ENCODE data around the gene MATCAP1. TPM values are rescaled to one million over a fixed set of nuclear protein-coding genes. Genes with fewer than 3 reads are reported as not detected.

Gene MATCAP1
- total and polyA plus RNA-seq, 2 of the 4 experiments (the other 2 are of a cell fraction) = 8.2 to 43.9 TPM

DNA sequence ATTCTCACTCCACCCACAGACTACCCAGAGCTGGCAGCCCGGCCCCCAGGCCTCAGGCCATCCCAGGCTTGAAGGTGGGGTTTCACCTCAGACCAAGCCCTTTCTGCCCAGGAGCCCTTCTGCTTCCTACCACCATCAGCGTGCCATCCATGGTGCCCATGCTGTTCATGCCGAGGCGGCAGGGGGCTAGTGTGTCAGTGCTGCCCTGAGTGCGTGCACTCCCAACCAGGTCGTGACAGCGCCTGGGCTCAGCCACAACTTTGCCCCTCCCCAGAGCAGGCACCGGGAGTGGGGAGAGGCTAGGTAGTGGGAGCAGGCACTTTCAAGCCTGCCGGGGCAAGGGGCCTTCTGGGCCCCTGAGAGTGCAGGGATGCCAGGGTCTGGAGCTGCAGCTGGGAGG is 41.4 kb downstream of the MATCAP1 start:
- intact Hi-C loops (cut with micrococcal nuclease) (no loop called here), in situ Hi-C loops (cut with MboI; ENCODE audit: low sequenced_read_pairs) (no loop called here), dilution Hi-C loops (cut with HindIII; ENCODE audit: low sequenced_read_pairs, unreplicated experiment) (no loop called here)
- DNase-seq = no peak
- H3K27me3 ChIP-seq (ENCODE audit: control insufficient read depth, insufficient read depth, low read length) = no peaks in the 10 kb centered on the region
- H3K4me2 ChIP-seq (ENCODE audit: low read depth, low read length) = no peak overlapping the region
- H3K9ac ChIP-seq (ENCODE audit: low read depth, low read length) = no peak overlapping the region
- H2BK5ac ChIP-seq (ENCODE audit: low read depth, low read length, poor library complexity, severe bottlenecking) = no peak overlapping the region
- no peak overlapping the region for H4K8ac ChIP-seq (ENCODE audit: low read depth in 2 of 2, low read length in 2 of 2)
- H3K79me1 ChIP-seq (ENCODE audit: low read depth in 1 of 2, low read length in 2 of 2) = peaks cover 0 to 1% of the 10 kb centered on the region in 2 experiments; a peak in 2 of 4 replicates
- ChIA-PET POLR2A (ENCODE audit: unreplicated experiment) (no interaction called here), CTCF (no interaction called here)
- no peak overlapping the region for H2AFZ ChIP-seq (replicated peaks; ENCODE audit: low read length, poor library complexity)
- no peak overlapping the region for H2AK9ac ChIP-seq (replicated peaks; ENCODE audit: low read depth, low read length, poor library complexity)
- no peak overlapping the region for H3K14ac ChIP-seq (replicated peaks; ENCODE audit: low read depth, low read length)
- no peak overlapping the region for H3K18ac ChIP-seq (ENCODE audit: low read depth, low read length)
- no peak for ATAC-seq (ENCODE audit: low read depth)
- H3K4ac ChIP-seq (ENCODE audit: low read depth, low read length) = no peak overlapping the region
- H2BK20ac ChIP-seq (ENCODE audit: low read depth, low read length) = no peak overlapping the region
- no peak overlapping the region for H3K4me3 ChIP-seq (ENCODE audit: insufficient read depth, low read depth, low read length)
- no peak overlapping the region for H4K5ac ChIP-seq (ENCODE audit: low read depth, low read length)
- no peaks in the 10 kb centered on the region for H3K4me1 ChIP-seq (ENCODE audit: control insufficient read depth, insufficient read depth, low read length)
- TF ChIP-seq, protein P1, sequence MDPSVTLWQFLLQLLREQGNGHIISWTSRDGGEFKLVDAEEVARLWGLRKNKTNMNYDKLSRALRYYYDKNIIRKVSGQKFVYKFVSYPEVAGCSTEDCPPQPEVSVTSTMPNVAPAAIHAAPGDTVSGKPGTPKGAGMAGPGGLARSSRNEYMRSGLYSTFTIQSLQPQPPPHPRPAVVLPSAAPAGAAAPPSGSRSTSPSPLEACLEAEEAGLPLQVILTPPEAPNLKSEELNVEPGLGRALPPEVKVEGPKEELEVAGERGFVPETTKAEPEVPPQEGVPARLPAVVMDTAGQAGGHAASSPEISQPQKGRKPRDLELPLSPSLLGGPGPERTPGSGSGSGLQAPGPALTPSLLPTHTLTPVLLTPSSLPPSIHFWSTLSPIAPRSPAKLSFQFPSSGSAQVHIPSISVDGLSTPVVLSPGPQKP (IDR thresholded peaks at IDR 0.05; ENCODE audit: borderline replicate concordance, low read depth, low read length) = no peak
- TF ChIP-seq FOS (IDR thresholded peaks at IDR 0.05; ENCODE audit: low read depth, low read length) (no peak), CHD1 (IDR thresholded peaks at IDR 0.05; ENCODE audit: low read depth, low read length) (no peak), BHLHE40 (IDR thresholded peaks at IDR 0.05; ENCODE audit: low read depth, low read length) (no peak), RCOR1 (IDR thresholded peaks at IDR 0.05; ENCODE audit: insufficient replicate concordance, low read length) (no peak), CEBPB (IDR thresholded peaks at IDR 0.05; ENCODE audit: low read depth, low read length) (no peak), MAZ (IDR thresholded peaks at IDR 0.05; ENCODE audit: borderline replicate concordance, low read depth, low read length) (no peak), SMC3 (IDR thresholded peaks at IDR 0.05; ENCODE audit: low read depth, low read length) (no peak), MAFK (IDR thresholded peaks at IDR 0.05; ENCODE audit: low read depth, low read length) (no peak), NFE2L2 (IDR thresholded peaks at IDR 0.05; ENCODE audit: low read depth, low read length) (no peak), MXI1 (IDR thresholded peaks at IDR 0.05; ENCODE audit: borderline replicate concordance, low read depth, low read length) (no peak), RFX5 (IDR thresholded peaks at IDR 0.05; ENCODE audit: low read depth, low read length) (no peak), RAD21 (IDR thresholded peaks at IDR 0.05; ENCODE audit: low read length) (no peak), POLR2A (IDR thresholded peaks at IDR 0.05; ENCODE audit: low read depth, low read length) (no peak)
- TF ChIP-seq, protein P2, sequence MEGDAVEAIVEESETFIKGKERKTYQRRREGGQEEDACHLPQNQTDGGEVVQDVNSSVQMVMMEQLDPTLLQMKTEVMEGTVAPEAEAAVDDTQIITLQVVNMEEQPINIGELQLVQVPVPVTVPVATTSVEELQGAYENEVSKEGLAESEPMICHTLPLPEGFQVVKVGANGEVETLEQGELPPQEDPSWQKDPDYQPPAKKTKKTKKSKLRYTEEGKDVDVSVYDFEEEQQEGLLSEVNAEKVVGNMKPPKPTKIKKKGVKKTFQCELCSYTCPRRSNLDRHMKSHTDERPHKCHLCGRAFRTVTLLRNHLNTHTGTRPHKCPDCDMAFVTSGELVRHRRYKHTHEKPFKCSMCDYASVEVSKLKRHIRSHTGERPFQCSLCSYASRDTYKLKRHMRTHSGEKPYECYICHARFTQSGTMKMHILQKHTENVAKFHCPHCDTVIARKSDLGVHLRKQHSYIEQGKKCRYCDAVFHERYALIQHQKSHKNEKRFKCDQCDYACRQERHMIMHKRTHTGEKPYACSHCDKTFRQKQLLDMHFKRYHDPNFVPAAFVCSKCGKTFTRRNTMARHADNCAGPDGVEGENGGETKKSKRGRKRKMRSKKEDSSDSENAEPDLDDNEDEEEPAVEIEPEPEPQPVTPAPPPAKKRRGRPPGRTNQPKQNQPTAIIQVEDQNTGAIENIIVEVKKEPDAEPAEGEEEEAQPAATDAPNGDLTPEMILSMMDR (conservative IDR thresholded peaks at IDR 0.05; ENCODE audit: low read depth, low read length) = no peak
- TF ChIP-seq, protein P3, sequence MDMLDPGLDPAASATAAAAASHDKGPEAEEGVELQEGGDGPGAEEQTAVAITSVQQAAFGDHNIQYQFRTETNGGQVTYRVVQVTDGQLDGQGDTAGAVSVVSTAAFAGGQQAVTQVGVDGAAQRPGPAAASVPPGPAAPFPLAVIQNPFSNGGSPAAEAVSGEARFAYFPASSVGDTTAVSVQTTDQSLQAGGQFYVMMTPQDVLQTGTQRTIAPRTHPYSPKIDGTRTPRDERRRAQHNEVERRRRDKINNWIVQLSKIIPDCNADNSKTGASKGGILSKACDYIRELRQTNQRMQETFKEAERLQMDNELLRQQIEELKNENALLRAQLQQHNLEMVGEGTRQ (IDR thresholded peaks at IDR 0.05; ENCODE audit: low read depth, low read length) = no peak
- no TSS peak for BruUV-seq (replicated peaks)
- no peak overlapping the region for H3K56ac ChIP-seq (ENCODE audit: extremely low read depth, insufficient read depth, low read length)
- H3K9me3 ChIP-seq (ENCODE audit: control insufficient read depth, insufficient read depth, low read length) = no peaks in the 10 kb centered on the region
- H3K9me1 ChIP-seq (ENCODE audit: insufficient read depth, low read length) = peaks cover 4% of the 10 kb centered on the region; the same call in 1 of the 2 replicates
- 100% methylated on average over 1 of the region's 9 CpGs; no CpG with 5 or more reads in 1 of the 2 experiments for WGBS, 2 experiments (ENCODE audit: extremely low coverage in 2 of 2, insufficient read length in 1 of 2)
- no peak overlapping the region for H4K91ac ChIP-seq (ENCODE audit: insufficient read depth, low read depth, low read length)
- H3K27ac ChIP-seq (ENCODE audit: insufficient read depth, low read length) = no peak overlapping the region
- no peak overlapping the region for H2AK5ac ChIP-seq (ENCODE audit: low read depth, low read length)
- H3K36me3 ChIP-seq (ENCODE audit: control insufficient read depth, insufficient read depth, low read length) = peaks cover 69% of the 10 kb centered on the region
- no peak overlapping the region for H2BK120ac ChIP-seq (ENCODE audit: low read depth, low read length)
- H2BK15ac ChIP-seq (ENCODE audit: low read depth, low read length) = no peak overlapping the region
- no peaks in the 10 kb centered on the region; the same call in 1 of the 2 replicates for H4K20me1 ChIP-seq (ENCODE audit: insufficient read depth, low read length)
- no peak overlapping the region for H3K23ac ChIP-seq (ENCODE audit: low read depth, low read length)

Measured in IMR-90 (cell line).